ENCODE measurements around the gene YBEY.

DNA sequence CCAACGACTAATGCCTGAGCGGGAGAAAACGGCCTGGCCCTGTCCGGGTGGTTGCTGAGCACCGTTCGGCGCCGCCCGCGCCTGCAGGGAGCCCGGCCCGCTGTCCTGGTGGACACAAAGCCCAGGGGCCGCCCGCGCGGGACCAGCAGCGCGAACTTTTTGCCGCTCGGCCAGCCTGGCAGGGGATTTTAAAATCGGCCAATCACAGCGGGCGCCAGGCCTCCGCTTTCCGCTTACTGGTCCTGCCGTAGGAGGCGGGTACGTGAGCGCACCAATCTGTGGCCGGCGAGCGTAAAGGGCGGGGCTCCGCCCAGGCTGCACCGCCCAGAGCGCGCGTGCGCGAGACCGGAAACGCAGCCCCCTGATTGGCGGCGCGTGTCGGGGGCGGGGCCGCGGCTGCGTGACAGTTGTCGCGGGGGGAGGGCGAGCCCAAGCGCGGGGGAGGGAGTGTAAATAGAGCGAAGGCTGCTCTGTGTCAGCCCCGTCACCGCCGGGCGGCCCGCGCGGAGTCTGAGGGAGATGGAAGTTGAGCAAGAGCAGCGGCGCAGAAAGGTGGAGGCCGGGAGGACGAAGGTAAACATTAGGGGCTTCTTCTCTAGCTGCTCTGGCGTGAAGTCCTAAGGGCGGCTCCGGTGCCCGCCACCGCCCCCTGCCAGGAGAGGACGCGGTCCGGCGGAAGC is 37.7 kb downstream of the YBEY start, which contains the start of the genes C21orf58 and PCNT:
- TF ChIP-seq, protein P1, sequence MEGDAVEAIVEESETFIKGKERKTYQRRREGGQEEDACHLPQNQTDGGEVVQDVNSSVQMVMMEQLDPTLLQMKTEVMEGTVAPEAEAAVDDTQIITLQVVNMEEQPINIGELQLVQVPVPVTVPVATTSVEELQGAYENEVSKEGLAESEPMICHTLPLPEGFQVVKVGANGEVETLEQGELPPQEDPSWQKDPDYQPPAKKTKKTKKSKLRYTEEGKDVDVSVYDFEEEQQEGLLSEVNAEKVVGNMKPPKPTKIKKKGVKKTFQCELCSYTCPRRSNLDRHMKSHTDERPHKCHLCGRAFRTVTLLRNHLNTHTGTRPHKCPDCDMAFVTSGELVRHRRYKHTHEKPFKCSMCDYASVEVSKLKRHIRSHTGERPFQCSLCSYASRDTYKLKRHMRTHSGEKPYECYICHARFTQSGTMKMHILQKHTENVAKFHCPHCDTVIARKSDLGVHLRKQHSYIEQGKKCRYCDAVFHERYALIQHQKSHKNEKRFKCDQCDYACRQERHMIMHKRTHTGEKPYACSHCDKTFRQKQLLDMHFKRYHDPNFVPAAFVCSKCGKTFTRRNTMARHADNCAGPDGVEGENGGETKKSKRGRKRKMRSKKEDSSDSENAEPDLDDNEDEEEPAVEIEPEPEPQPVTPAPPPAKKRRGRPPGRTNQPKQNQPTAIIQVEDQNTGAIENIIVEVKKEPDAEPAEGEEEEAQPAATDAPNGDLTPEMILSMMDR (IDR thresholded peaks at IDR 0.05) = no peak
- peak in 1 of 2 donors; percentile 5 for TF ChIP-seq POLR2A (IDR thresholded peaks at IDR 0.05)

Measured in thyroid gland (tissue), 4 donors.